ENCODE results near the gene CST7.

- TF ChIP-seq, protein P1, sequence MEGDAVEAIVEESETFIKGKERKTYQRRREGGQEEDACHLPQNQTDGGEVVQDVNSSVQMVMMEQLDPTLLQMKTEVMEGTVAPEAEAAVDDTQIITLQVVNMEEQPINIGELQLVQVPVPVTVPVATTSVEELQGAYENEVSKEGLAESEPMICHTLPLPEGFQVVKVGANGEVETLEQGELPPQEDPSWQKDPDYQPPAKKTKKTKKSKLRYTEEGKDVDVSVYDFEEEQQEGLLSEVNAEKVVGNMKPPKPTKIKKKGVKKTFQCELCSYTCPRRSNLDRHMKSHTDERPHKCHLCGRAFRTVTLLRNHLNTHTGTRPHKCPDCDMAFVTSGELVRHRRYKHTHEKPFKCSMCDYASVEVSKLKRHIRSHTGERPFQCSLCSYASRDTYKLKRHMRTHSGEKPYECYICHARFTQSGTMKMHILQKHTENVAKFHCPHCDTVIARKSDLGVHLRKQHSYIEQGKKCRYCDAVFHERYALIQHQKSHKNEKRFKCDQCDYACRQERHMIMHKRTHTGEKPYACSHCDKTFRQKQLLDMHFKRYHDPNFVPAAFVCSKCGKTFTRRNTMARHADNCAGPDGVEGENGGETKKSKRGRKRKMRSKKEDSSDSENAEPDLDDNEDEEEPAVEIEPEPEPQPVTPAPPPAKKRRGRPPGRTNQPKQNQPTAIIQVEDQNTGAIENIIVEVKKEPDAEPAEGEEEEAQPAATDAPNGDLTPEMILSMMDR (IDR thresholded peaks at IDR 0.05; ENCODE audit: low read depth, low read length) = no peak
- no peak for TF ChIP-seq POLR2A (IDR thresholded peaks at IDR 0.05; ENCODE audit: extremely low read depth, insufficient read length)
Observed at GRCh38 chr20:24933266-24933908, 15.7 kb upstream of the CST7 start.

All from NB4 (cell line).